ENCODE results near the gene UBE2J1.
A peak's percentile ranks its signal among the peaks of the same experiment; 100 is the strongest.

Gene UBE2J1

DNA sequence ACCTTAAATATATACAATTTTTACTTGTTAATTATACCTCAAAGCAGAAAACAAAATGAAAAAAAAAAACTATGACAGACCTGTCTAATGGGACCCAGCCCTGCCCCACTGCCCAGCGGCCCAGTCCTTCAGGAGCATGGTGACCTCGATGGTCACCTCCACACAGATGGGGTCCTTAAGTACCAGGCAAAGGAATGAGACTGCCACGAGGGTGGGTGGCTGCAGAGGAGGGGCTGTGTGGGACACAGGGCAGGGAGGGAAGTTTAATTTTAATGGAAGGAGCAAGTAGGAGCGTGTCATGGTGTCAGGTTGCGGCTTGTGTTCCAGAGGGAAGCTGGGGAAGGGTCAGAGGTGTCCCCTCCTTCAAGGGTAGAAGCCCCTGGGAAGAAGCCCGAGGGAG, 66.0 kb downstream of the UBE2J1 start:
- no peak for DNase-seq

DNA sequence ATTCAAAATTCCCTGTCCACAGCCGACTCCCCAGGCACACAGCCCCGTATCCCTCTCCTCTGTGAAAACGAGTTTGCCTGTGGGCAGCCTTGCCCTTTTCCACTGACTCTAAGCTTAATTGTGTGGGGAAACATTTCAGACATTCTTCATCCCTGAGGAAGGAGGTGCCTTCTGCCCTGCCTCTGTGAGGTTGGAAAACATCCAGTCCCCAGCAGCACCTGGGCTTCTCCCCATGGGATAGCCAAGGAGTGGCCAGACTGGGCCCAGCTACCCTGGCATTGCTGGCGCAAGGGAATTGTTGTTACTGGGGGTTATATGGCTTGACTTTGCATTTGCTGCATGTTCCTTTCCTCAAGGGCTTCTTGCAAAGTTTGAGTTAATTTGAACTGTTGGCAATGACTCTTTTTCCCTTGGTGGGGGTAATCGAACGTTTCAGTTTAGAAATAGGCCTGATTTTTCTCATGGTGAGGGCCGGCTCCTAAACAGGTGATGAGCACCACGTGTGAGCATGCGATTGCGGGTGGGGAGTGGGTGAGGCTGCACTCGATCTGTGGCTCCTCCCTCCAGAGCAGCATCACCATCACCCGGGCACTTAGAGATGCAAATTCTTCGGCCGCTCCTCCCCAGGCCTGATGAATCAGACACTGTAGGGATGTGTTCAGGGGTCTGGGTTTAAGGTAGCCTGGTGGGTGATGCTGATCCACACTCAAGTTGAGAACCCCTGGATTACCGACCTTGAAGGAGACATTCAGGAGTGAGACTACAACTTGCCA, 67.4 kb downstream of the UBE2J1 start:
- no peak for DNase-seq

DNA sequence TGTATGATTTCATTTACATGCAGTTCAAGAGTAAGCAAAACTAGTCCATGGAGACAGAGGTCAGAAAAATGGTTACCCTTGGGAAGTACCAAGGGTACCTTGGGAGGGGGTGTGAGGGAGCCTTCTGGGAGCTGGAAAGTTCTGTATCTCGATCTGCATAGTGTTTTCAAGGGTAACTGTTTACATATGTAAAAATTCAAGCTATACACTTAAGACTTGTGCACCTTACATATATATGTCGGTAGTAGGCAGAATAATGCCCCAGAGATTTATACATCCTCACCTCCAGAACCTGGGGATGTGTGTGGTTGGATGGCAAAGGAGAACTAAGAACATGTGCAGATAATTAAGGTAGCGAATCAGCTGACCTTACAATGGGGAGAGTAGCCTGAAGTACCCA, 68.4 kb downstream of the UBE2J1 start:
- DNase-seq = no peak

DNA sequence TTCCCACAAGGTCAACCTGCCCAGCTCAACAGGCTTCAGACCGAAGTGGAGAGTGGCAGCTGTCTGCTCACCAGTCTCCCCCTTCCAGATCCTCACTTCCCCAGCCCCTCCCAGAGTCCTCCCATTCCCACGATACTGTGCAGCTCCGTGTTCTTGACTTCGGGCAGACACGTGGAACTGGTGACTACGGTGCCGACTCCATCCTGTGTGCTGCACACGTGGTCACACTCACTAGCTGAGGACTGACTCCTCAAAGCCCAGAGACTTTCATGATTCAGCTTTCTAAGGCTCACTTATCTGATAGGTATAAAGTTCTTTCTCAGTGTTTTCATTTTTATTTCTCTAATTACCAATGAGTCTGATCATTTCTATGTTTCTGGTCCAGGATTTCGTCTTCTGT, 69.8 kb downstream of the UBE2J1 start:
- no peak for DNase-seq

DNA sequence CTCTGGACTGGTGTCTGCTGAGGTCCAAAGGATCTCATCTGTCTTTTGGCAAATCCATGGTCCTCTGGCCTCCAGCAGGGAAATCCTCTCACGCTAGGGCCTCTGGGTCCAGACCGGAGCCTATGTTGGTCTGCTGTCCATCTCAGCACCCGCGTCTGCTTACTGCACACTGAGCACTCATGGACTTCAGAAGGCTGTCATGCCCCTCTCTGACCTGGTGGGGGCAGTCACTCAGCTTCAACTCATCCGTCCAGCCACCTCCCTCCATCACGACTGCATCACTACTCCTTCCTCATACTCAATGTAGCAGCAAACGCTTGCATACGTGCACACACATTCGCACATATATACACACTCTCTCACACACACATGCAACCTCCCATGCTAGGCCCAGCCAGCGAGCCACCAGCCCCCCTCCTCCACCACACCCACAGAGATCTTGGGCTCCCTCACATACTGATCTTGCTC, 70.7 kb downstream of the UBE2J1 start:
- DNase-seq = peak; percentile 66 to 82 (median 79)

DNA sequence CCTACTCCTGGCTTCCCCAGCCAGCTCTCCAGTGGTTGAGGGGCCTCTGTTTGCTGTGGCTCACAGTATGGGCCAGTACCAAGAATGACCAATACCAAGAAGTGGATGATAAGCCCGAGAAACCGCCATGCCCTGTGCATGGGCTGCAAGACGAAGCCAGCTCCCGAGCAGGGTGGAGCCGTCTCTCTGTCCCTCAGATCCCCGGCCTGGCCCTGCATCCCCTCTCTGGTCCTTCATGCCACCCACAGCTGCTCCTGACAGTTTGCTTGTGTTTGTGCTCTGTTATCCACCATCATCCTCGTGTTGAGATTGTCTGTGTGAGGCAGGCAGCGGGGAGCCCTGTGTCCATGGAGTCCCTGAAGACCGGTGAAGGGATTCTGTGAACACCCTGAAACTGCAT, 73.6 kb downstream of the UBE2J1 start:
- DNase-seq = no peak

Measured in suppressor macrophage treated with lipopolysaccharide for 1 hour (primary cell).